Mammary epithelial cell (primary cell): ENCODE results near the gene NR2F6.

Experiments used
- CTCF ChIP-seq, 2 donors: IDR thresholded peaks in 1 of 2; conservative IDR thresholded peaks in 1 of 2; 2 replicates each; pipeline ENCODE4 v1.5.1; 2011 to 2012; ENCODE audit warnings: inconsistent platforms in 2 of 2, low read length in 2 of 2, mild to moderate bottlenecking in 2 of 2, control low read depth in 1 of 2, low read depth in 1 of 2; ENCODE audit not compliant: insufficient read depth in 1 of 2; ENCODE audit errors: extremely low read depth in 1 of 2
- EZH2 ChIP-seq: IDR thresholded peaks from 2 replicates; pipeline ENCODE4 v1.6.1; 2012; ENCODE audit warnings: low read length, inconsistent platforms, borderline replicate concordance

GRCh38 chr19:17219286-17219685, 26.4 kb downstream of the NR2F6 start:
- TF ChIP-seq EZH2 (no peak), CTCF (conservative IDR thresholded peaks at IDR 0.05 in 1 of 2, IDR thresholded peaks at IDR 0.05 in 1 of 2; ENCODE audit: extremely low read depth in 1 of 2, insufficient read depth in 1 of 2, low read depth in 1 of 2, low read length in 2 of 2) (no peak)
